Bone marrow (tissue), 2 donors: ENCODE measurements around the gene CYTIP.

Source experiments
- DNase-seq, 2 donors: peaks; one replicate each; lab custom pipeline; 2025; lab: John Stamatoyannopoulos, UW

The CYTIP gene

DNA sequence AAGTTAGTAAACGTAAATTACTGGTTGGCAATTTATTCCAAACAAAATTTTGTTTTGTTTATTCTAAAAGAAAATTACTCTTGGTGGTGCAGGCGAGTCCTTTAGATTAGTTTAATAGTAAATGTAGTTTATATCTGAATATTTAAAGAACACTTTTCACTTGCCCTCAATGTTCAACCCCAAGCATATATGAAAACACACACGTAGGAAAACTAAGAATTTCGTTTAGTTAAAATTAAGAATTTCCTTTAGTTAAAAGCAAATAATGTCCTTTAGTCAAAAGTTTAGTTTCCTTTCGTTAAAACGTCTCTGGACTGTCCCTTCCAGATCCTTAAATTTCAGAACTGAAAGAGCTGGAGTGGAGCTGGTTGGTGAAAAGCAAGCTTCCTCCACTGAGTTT, 19.1 kb upstream of the CYTIP start:
- DNase-seq: no peak

DNA sequence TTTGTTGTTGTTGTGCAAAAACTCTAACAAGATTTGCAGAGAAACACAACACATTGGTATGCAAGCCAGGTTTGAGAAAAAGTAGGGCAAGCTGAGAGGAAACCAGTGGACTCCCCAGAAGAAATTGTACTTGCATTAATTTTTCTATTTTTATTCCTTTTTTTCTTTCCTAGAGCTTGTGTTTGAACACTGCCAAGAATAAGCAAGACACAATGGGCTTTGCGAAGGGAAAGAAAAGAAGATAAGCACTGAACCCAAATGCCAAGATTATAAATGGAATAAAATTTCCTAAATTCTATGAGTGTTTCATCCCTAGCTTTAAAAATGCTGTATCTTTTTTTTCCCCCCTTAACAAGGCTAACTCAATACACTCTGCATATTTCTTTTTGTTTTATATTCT, 17.0 kb upstream of the CYTIP start:
- no peak for DNase-seq

DNA sequence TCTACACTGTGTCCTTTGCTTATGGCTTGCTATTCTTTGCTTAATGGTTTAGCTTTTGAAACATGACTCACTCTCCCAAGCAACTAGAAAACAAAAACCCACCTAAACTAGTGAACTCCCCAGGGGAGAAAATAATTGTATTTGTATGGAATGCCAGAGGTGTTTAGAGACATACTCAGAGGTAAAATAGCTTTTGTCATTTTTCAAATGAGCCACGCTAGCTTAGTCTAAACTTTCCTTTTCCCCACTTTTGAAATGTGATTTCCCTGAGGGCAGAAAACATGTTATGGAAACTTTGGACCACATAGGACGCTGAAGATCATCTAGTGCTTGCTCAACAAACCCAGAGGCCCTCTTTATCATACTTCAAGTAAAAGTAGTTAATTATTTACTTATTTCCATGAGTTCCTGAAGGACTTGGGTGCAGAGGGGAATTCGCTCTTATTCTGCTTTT, 16.5 kb upstream of the CYTIP start:
- no peak for DNase-seq

DNA sequence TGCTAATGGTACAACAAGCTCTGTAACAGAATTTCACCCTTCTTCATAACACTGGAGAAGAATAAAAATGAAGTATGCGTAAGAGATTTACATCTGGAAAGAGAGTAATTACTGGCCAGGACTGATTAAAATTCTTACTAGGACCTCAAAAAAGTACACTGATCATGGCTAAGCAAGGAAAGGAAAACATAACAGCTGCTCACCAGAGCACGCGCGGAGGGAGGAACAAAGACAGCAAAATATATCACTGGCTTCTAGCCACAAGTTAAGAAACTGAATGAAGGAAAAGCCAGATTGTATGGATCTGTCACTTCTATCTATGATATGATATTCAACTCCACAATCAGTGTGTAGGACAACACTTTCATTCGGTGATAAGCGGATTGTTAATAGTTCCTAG, 15.6 kb upstream of the CYTIP start:
- no peak for DNase-seq

DNA sequence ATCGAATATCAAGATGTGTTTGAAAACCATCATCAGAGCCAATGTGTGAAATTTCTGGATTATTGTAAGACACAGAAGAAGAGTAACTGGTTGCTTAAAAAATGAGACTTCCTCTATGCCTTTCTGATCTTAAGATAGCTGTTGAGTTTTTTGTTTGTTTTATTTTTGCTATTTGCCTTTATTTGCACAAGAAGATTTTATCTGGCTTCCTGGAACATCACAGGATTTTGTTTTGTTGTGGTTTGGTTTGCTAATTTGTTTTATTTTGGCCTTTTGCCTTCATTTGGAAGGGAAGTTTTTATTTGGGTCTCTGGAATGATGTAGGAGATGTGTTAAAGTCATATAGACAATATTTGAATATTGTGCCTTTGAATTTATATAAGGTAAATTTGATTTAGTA, 3.9 kb upstream of the CYTIP start:
- no peak for DNase-seq

DNA sequence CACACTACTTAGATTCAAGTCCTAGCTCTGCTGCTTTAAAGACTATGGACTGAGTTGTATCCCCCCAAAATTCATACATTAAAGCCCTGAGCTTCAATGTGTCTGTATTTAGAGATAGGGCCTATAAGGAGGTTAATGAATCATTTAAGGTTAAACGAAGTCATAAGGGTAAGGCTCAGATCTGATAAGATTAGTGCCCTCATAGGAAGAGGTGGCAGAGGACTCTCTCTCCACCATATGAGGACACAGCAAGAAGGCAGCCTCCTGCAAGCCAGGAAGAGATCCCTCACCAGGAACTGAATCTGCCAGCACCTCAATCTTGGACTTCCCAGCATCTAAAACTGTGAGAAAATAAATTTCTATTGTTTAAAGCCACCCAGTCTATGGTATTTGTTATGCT, 3.1 kb upstream of the CYTIP start:
- no peak for DNase-seq

DNA sequence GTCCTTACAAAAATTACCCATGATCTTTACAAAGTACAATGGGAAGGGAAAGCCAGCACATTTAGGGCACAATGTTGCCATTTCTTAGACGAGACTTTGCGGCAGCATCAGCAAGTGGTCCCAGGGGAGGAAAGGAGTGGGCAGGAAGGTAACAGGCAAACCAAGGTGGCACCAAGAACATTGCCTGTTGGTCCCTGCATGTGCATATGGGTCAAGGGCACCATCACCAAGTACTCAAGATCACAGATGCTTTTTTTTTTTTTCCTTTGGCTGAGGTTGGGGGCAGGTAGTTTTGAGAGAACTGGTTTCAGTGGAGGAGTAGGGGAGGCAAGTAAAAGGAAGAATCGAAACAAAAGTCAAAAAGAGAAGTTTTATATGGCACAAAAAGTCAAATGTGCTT, 752 bp upstream of the CYTIP start:
- no peak for DNase-seq

DNA sequence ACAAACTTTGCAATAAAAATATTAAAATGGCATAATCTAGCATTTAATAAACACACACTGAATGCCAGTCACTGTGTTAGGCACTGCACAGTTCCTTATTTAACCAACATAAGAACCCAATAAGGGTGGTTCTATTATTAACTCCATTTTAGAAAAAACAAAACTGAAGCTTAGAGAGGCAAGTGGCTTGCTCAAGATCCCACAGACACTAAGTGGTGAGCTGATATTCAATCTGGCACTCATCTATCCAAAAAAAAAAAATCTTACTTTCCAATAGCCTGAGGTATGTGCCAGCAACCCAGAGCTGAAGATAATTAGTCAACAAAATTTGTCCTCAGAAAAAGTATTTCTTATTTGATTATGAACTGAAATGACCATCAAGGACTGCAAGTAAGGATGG, 799 bp downstream of the CYTIP start:
- DNase-seq: no peak

DNA sequence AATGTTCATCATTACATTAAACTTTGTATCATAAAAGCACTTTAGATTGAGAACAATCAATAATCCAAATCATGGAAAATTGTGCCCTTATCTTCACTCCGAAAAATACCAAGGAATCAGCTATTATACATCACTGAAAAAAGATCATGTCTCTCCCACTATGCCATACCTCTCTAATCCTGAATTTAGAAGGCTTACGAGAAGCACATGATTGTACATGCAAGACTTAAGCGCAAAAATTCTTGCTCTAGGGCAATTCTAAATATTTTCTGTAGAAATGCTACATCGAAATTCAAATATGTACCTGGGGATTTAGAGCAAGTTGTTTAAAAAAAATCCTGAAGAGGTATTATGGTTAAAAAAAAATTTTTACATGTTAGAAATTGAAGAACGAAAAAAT, 1.3 kb downstream of the CYTIP start:
- DNase-seq: no peak

DNA sequence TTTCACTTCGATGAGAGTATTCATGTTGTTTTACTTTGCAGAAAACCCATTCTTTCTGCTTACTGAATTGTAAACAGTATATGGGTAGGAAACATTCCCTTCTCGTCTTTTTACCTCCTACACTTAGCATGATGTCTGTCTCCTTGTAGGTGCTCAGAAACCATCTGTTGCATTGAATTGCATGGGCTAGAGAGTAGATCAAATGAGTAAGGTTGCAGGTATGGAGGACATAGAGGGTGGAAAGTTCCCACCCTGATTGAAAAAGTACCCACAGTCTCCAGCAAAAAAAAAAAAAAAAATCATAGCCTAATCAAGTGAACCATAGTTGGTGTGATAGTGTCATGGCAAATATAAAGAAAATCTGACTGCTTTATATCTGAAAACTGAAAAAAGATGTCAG, 1.7 kb downstream of the CYTIP start:
- no peak for DNase-seq

DNA sequence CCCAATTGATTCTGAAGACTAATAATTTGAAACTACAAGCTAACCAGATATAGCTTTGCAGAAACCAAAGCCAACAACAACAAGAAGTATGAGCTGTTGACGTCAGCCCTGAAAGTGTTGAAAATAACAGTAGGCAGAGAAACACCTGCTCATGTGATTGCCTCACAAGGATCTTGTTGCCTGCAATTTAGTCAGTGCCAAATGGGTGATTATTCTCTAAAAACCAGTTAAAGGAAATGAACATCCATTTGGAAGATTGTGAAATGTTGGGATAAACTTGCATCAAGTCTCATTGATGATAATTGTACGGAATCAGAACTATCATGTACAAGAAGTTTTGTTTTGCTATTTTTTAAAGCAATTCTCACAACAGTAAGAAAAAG, 2.8 kb downstream of the CYTIP start:
- no peak for DNase-seq

DNA sequence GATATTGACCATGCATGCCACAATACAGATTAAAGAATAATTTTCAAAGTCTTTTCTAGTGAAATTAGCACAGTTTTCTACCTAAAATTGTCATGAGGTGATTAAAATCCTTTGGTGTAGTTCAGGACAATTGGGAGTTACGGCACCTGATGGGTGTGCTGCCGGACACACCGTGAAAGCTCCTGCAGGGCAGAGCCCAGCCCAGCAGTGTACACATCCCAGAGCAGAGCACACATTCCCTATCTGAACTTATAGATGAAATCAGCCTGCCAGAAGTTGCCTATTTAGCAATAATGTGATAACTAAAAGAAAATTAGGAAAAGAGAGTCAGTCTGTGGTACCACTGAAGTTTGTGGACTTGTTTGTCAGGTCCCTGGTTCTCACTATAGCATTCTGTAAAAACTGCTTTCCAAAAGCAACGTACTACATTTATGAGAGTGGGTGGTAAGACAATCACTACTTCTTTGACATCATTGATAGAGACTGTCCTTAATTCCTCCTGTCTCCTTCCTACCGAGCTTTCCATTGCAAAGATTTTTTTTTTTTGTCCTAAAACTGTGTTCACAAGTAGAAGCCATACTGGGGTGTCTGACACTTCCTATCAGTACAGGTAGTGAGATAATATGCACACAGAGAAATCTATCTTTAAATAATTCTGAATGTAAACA, 3.4 kb downstream of the CYTIP start:
- no peak for DNase-seq

DNA sequence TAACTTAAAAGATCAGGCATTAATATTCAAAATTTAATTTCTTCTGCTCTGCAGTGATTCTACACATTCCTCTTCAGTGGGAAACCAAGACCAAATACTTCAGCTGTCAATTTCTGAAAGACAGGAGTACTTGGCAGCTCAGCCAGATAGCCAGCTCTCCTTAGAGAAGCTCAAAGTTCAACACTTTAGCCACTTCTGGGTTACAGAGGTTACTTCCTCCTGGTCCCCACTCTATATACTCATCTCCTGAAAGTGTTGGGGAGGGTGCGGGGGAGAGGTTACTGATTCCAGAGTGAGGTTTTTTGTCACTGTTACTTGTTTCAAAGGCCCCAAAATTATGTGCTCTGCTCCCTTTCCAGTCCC, 4.1 kb downstream of the CYTIP start:
- DNase-seq: peak in 1 of 2 donors; percentile 39

DNA sequence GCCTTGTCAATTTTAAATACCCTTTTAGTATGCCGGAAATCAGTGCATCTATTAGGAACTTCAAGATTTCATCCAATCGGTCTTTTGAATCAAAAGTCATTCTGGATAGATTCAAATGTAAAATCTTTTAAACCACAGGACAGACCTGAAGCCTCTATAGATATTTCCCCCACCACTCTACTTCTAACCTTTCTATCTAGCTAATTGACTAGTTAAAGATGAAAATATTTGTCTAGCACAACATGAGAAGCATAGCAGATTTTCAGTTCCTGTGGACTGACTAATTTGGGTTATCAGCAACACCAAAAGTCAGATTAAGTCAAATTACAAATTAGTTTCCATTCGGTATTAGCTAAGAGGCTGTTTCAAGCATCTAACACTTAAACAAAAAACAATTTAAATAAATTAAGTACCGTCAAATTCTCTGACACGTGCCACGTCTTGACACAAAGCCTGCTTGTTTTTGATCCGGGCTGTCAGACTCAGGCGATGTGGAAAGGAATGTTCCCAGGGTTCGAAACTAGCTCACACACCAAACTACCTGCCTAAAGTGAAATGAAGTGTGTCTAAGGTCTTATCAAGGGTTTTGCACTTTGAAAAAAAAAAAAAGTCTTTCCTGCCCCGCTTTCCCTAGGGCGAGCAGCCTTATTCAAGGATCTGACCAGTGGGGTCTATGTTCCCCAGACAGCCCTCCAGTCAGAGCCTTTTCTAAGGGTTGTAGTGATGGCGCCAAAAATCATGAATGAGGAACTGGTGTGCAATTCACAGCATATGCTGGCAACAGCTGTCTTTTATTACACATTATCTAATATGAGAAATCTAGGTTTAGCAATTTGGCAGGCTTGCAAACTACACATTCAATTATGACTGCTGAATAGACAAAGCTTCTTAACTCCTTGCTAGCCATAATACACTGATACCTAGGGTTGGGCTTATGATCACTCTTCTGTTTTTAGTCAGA, 4.7 kb downstream of the CYTIP start:
- no peak for DNase-seq

DNA sequence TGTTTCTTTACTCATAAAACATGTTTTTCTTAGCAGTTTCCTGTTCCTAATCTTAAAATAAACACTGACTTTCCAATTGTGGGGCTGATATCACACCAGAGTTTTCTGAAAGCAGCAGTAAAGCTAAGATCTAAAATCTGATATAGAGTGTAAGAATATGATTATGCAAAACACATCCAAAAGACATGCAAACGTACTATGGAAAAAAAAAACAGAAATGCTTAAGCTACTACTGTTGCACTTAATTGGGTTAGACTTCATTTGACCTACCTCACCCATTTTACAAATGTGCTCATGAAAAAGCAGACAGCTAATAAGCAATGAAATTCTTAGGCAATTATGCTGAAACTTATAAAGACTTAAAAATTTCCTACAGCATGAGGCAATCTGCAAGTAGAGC, 10.5 kb downstream of the CYTIP start:
- DNase-seq: peak in 1 of 2 donors; percentile 27

DNA sequence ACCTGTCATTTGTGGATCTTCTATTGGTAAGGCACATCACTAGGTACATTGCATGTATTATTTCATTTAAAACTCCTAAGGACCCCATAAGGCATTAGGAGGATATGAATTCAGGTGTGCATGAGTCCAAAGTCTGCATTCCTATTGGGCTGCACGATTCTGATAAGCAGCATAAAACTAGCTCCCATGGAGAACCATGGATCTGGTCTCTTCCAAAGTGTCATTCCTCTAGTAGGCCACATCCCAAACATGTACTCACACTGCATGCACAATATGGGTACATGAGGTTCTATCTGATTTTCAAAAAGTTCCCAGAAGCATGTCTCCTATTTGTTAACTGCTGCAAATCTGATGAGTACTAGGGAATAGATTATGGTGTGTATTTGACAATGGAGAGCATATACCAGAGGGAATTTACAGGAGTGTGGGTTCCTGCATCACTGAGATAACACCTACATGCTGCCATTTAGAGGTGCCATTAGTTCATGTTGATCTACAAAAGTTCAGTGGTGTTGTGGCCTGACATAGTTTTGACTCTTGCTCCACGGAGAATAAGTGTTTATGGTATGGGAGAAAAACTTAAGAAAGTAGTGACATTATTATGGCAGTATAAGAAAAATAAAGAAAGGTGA, 11.3 kb downstream of the CYTIP start:
- DNase-seq: no peak

DNA sequence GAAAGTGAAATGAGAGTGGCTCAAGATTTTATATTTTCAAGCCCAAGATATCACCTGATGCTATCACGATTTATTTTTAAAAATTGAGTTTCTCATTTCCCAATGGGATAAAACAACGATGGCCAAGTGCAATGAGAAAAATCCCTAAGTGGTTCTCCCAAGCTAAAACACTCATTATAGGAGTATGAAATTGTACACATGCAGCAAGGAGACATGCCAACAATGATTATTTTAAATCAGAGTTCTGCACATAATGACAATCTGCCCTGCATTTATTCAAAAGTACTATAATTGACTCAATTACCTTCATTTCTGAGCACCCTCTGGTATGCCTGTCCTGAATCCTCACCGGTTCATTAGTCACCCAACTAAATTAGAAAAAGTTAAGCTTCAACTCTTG, 12.7 kb downstream of the CYTIP start:
- DNase-seq: no peak

DNA sequence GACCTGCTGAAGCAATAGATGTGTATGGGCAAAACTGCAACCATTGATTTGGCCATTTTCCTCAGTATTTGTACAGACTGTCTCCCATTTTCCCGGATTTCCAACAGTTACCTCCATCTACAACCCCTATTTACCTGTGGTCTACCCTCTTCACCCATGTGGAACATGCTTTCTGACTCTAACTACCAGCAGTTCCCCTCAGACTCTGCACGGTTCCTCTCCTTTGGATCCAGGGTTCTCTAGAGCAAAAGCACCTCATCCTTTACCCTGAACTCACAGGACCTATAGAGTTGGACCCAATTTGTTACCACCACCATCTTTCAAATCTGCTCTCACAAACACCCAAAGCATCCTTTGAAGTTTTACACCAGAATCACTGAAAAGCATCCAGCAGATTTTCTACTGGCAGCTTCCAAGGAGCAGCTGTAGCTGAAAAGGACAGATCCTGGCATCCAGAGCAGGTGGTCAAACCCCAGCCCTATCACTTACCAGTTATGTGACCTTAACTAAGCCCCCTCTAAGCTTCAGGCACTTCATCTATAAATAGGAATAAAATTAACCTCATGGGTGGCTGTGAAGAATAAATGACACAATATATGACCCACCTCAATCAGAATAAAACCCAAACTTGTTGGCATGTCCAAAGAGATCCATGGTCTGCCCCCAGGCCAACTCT, 15.3 kb downstream of the CYTIP start:
- DNase-seq: no peak

DNA sequence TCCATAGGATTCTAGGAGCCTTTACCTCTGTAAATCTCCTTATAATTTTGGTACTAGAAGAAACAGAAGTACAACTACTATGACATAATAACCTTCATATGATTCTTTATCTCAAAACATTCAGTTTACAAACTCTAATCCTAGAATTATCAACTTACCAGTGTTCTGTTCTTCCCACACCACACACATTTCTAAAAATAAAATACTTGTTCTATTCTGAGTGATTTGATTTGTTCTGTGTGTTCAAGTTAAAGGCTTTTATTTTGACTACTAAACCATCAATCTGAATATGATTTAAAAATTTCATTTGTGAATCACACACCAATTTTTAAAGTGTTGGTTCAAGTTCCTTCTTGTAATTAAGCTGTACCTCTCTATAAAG, 16.0 kb downstream of the CYTIP start:
- DNase-seq: no peak

DNA sequence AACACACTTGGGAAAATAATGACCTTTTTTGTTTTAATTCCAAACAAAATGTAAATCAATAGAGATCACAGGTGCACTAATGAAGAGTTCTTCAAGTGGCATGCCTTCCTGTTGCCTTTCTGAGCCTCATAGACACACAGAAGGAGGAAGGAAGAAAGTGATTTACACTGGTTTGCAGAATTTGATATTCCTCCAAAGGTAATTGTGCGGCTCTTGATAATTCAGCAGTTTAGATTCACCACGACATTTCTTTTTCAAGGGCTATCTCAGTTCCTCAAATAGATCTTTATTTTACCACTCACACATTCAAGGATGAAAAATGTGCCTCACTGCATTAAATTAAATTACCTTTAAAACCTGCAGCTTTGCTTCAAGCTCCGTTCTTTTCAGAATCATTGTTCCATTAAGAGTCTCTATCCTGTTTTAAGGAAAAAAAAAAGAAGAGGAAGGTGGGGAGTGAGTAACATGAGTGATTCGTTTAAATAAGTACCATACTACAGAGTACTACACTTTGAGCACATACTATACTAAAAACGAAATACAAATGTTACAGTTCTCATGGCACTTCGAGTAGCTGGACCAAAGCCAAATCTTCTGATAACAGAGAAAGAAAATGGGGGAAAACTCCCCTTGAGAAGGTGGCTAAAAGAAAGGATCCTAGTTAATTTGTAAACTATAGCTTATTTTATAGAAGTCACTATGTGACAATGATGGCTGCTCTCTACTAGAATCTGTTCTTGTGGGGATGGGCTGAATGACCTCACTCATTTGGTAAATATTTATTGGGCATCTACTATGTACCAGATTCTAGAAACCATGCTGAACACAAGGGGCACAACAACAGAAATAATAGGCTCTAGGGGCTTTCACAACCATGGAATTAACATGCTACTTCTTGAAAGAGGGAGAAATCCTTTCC, 16.6 kb downstream of the CYTIP start:
- DNase-seq: no peak

DNA sequence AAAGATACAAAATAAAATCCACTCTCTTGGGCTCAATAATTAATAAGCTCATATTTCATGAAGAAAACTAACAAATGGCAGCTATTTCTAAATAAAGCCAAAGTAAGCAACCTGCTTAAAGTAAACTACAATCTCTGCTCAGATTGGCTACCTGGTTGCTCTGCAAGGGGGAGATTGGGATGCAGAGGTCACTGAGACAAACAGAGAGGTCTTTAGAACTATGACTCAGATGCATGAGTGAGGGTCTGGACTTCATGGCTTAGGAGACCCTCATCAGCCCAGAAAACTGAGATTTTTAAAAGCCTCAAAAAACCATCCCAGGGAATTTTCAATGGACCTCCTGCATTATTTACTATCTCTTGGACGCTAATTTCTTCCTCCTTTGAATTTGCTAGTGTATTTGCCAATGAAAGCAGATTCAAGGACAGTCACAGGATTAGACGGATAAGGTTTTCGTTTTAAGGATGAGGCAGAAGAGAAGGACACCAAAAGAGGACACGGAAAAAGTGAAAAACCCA, 17.4 kb downstream of the CYTIP start:
- no peak for DNase-seq
